ENCODE results near the gene FAM168A. TPM values are rescaled to one million over a fixed set of nuclear protein-coding genes. Genes with fewer than 3 reads are reported as not detected.
A peak's percentile ranks its signal among the peaks of the same experiment; 100 is the strongest.

FAM168A gene
- total RNA-seq, 1 experiment from 2014 or later = 21.1 TPM

DNA sequence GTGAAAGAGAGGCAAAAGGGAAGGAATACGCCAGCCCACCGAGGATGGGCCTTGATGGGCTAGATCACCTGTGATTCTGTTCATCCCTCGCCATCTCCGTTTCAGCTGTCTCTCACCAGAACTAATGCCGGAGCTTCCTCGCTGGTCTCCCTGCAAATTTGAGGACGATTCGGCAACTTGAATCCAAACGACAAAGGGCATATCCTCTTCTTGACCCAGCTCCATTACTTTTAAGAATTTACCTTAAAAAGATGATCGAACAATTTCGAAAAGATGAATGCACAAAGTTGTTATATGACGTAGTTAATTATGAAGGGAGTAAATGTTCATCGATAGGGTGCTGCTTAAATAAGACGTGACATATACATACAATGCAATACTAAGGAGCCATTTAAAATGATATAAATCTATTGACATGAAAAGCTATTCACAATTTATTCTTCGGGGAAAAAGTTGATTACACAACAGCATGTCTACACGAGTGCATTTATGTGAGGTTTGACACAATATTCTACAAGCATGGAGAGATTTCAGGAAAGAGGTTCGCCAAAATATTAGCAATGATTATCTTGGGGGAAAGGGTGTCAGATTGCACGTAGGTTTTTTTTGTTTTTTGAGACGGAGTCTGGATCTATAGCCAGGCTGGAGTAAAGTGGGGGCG, 937 bp upstream of the FAM168A start:
- H3K9me3 Mint-ChIP-seq = no peaks in the 10 kb centered on the region; a peak in 2 of 5 replicates
- H2BK5ac ChIP-seq (ENCODE audit: insufficient read length, low read length) = no peak overlapping the region
- H3K27me3 Mint-ChIP-seq (ENCODE audit: low read depth) = no peaks in the 10 kb centered on the region
- no peak overlapping the region for H3K14ac ChIP-seq (ENCODE audit: insufficient read depth, low read length)
- no peaks in the 10 kb centered on the region for H3K9me3 ChIP-seq (ENCODE audit: control insufficient read depth, low read depth, low read length)
- peaks cover 9% of the 10 kb centered on the region; the same call in 1 of the 2 replicates for H3K79me2 ChIP-seq (ENCODE audit: insufficient read depth, low read length)
- H3K27ac ChIP-seq (ENCODE audit: insufficient read length, low read depth, low read length) = no peak overlapping the region
- H3K4me1 ChIP-seq (ENCODE audit: insufficient read depth, low read length) = peaks cover 10% of the 10 kb centered on the region
- peak overlapping the region; percentile 86 to 98 (median 92) for H3K27ac Mint-ChIP-seq
- WGBS (ENCODE audit: extremely low coverage, insufficient read length, low lambda C conversion rate) = 100% methylated on average over 3 of the region's 20 CpGs
- no peak overlapping the region for H2BK15ac ChIP-seq (ENCODE audit: low read depth, low read length)
- H2BK20ac ChIP-seq (ENCODE audit: low read depth, low read length, poor library complexity, severe bottlenecking) = no peak overlapping the region
- H2BK12ac ChIP-seq (ENCODE audit: insufficient read length, low read depth, low read length) = no peak overlapping the region
- H4K20me1 ChIP-seq (ENCODE audit: control insufficient read depth, insufficient read depth, insufficient read length) = no peaks in the 10 kb centered on the region
- H3K23ac ChIP-seq (ENCODE audit: insufficient read length, low read depth, low read length) = no peak overlapping the region
- H3K56ac ChIP-seq (ENCODE audit: insufficient read length, low read depth, low read length) = no peak overlapping the region
- H3K27me3 ChIP-seq (ENCODE audit: insufficient read depth, low read length) = no peaks in the 10 kb centered on the region
- H3K18ac ChIP-seq (ENCODE audit: insufficient read length, low read depth, low read length) = no peak overlapping the region
- TF ChIP-seq, protein P1, sequence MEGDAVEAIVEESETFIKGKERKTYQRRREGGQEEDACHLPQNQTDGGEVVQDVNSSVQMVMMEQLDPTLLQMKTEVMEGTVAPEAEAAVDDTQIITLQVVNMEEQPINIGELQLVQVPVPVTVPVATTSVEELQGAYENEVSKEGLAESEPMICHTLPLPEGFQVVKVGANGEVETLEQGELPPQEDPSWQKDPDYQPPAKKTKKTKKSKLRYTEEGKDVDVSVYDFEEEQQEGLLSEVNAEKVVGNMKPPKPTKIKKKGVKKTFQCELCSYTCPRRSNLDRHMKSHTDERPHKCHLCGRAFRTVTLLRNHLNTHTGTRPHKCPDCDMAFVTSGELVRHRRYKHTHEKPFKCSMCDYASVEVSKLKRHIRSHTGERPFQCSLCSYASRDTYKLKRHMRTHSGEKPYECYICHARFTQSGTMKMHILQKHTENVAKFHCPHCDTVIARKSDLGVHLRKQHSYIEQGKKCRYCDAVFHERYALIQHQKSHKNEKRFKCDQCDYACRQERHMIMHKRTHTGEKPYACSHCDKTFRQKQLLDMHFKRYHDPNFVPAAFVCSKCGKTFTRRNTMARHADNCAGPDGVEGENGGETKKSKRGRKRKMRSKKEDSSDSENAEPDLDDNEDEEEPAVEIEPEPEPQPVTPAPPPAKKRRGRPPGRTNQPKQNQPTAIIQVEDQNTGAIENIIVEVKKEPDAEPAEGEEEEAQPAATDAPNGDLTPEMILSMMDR (conservative IDR thresholded peaks at IDR 0.05) = no peak
- H4K5ac ChIP-seq (ENCODE audit: insufficient read length, low read depth, low read length) = no peak overlapping the region
- H3K4me2 ChIP-seq (ENCODE audit: insufficient read depth, insufficient read length, low read length) = peak overlapping the region; percentile 44
- no peak overlapping the region for H4K91ac ChIP-seq (ENCODE audit: insufficient read length, low read depth, low read length)
- H2AK5ac ChIP-seq (ENCODE audit: insufficient read length, low read length) = no peak overlapping the region
- peaks cover 27 to 39% of the 10 kb centered on the region in 2 experiments for H3K4me1 Mint-ChIP-seq
- H2BK120ac ChIP-seq (ENCODE audit: low read depth, low read length, poor library complexity, severe bottlenecking) = no peak overlapping the region
- no peak overlapping the region for H3K4ac ChIP-seq (ENCODE audit: low read depth, low read length)
- no peak overlapping the region for H4K8ac ChIP-seq (replicated peaks; ENCODE audit: insufficient read length, low read depth, low read length)
- DNase-seq = no peak
- H3T11ph ChIP-seq (ENCODE audit: low read length) = no peak overlapping the region
- H3K79me1 ChIP-seq (ENCODE audit: insufficient read depth, low read depth, low read length, poor library complexity, severe bottlenecking) = no peaks in the 10 kb centered on the region
- no peaks in the 10 kb centered on the region; a peak in 1 of 7 replicates for H3K36me3 Mint-ChIP-seq (ENCODE audit: insufficient read depth in 1 of 3, low read depth in 3 of 3)
- peaks cover 10% of the 10 kb centered on the region for H3K23me2 ChIP-seq (ENCODE audit: insufficient read length, low read depth, low read length, poor library complexity, severe bottlenecking)
- H3K4me3 Mint-ChIP-seq = peak overlapping the region; percentile 79 to 94
- H3K9ac ChIP-seq (ENCODE audit: extremely low read depth, insufficient read length, low read length) = peak overlapping the region; percentile 10
- H2AFZ ChIP-seq (ENCODE audit: low read length) = no peak overlapping the region
